A549 (cell line): Measurements from ENCODE around the gene CRB2. TPM values are rescaled to one million over a fixed set of nuclear protein-coding genes. Genes with fewer than 3 reads are reported as not detected.

ENCODE experiments used
- ATAC-seq, 2 experiments: fragments of 200-7000 bp in 1 of 2; fragments of >200 bp in 1 of 2; cut with Nextera tagmentation in 1 of 2; cut with Tn5 transposase in 1 of 2; 3 replicates each; pipeline versions ENCODE4 v1.8.0 to v1.9.1; 2018 to 2020; ENCODE audit warnings: mild to moderate bottlenecking in 1 of 2, moderate library complexity in 1 of 2
- CTCF ChIA-PET: fragments of 300-600 bp; sonication (Branson Sonifier 250); formaldehyde crosslinking; extraction: SDS; loops from one replicate; lab custom pipeline; 2021; ENCODE audit warnings: antibody characterized with exemption, inconsistent platforms; lab: Yijun Ruan, JAX
- POLR2A ChIA-PET: fragments of 350-600 bp; formaldehyde crosslinking; extraction: SDS; loops from one replicate; lab custom pipeline; 2021; ENCODE audit warnings: antibody characterized with exemption, inconsistent platforms; lab: Yijun Ruan, JAX
- DNase-seq, 2 experiments: peaks; one replicate each; pipeline versions ENCODE4 v3.0.0 to v3.0.0-alpha.2; 2011 to 2016; ENCODE audit warnings: low read depth in 1 of 2, low spot score in 1 of 2
- FAIRE-seq: peaks from 2 replicates; lab custom pipeline; 2011; peaks lifted over from hg19 to GRCh38; lab: Jason Lieb, UNC
- H3K27ac ChIP-seq, 2 experiments: fragments of >200 bp; sonication (Bioruptor Twin); formaldehyde crosslinking; 3 replicates each; pipeline ENCODE4 v1.5.1; 2016 to 2017
- H3K4me1 ChIP-seq: fragments of >200 bp; sonication (Bioruptor Twin); formaldehyde crosslinking; 3 replicates; pipeline ENCODE4 v1.6.1; 2016
- H3K4me2 ChIP-seq: fragments of >200 bp; sonication (Bioruptor Twin); formaldehyde crosslinking; 3 replicates; pipeline ENCODE4 v1.6.1; 2016
- H3K4me3 ChIP-seq: fragments of >200 bp; sonication (Bioruptor Twin); formaldehyde crosslinking; 3 replicates; pipeline ENCODE4 v1.5.1; 2016
- H3K9me3 ChIP-seq: fragments of >200 bp; sonication (Bioruptor Twin); formaldehyde crosslinking; 3 replicates; pipeline ENCODE4 v1.6.1; 2016
- BHLHE40 ChIP-seq: IDR thresholded peaks from 2 replicates; pipeline ENCODE4 v1.6.1; 2012; ENCODE audit warnings: low read depth, low read length, inconsistent platforms
- CBX8 ChIP-seq: fragments of 200-600 bp; sonication (generic); IDR thresholded peaks from 2 replicates; pipeline ENCODE4 v1.6.1; 2016
- CHD4 ChIP-seq: fragments of 200-600 bp; sonication (generic); IDR thresholded peaks from 2 replicates; pipeline ENCODE4 v1.6.1; 2016; ENCODE audit warnings: antibody characterized with exemption, mild to moderate bottlenecking, borderline replicate concordance
- EHMT2 ChIP-seq: fragments of 200-600 bp; sonication (generic); IDR thresholded peaks from 2 replicates; pipeline ENCODE4 v1.6.1; 2016; ENCODE audit warnings: antibody characterized with exemption, low read depth, mild to moderate bottlenecking, moderate library complexity
- ELK1 ChIP-seq: fragments of 150-350 bp; IDR thresholded peaks from 2 replicates; pipeline ENCODE4 v1.6.1; 2014; ENCODE audit warnings: low read depth, mild to moderate bottlenecking, low read length
- FOSL2 ChIP-seq, 2 experiments: fragments of 450-650 bp in 1 of 2; fragments of >200 bp in 1 of 2; sonication (Bioruptor Twin) in 1 of 2; formaldehyde crosslinking; IDR thresholded peaks; 2 replicates each; pipeline versions ENCODE4 v1.5.0 to v1.6.1; 2016 to 2020; ENCODE audit warnings: mild to moderate bottlenecking in 1 of 2, moderate library complexity in 1 of 2
- HOXB13 ChIP-seq: fragments of 250-450 bp; sonication (Bioruptor Pico); IDR thresholded peaks from 2 replicates; pipeline ENCODE4 v1.5.0; 2020; ENCODE audit warnings: low read depth, mild to moderate bottlenecking, moderate library complexity
- HOXB5 ChIP-seq: fragments of 250-450 bp; sonication (Bioruptor Pico); IDR thresholded peaks from 2 replicates; pipeline ENCODE4 v1.5.0; 2020; ENCODE audit warnings: mild to moderate bottlenecking, moderate library complexity
- JUN ChIP-seq, 2 experiments: fragments of >200 bp; sonication (Bioruptor Twin); formaldehyde crosslinking; IDR thresholded peaks; 2 replicates in 1 of 2; 3 replicates in 1 of 2; pipeline ENCODE4 v1.6.1; 2016 to 2017
- JUNB ChIP-seq: fragments of >200 bp; sonication (Bioruptor Twin); formaldehyde crosslinking; IDR thresholded peaks from 2 replicates; pipeline ENCODE4 v1.6.1; 2016
- MAZ ChIP-seq: fragments of 150-350 bp; IDR thresholded peaks from 2 replicates; pipeline ENCODE4 v1.6.1; 2014; ENCODE audit warnings: antibody characterized with exemption, low read depth, low read length, borderline replicate concordance
- NFE2L2 ChIP-seq: fragments of 150-350 bp; conservative IDR thresholded peaks from 2 replicates; pipeline ENCODE4 v1.6.1; 2014; ENCODE audit warnings: low read length
- RNF2 ChIP-seq: fragments of 200-600 bp; sonication (generic); IDR thresholded peaks from 2 replicates; pipeline ENCODE4 v1.6.1; 2016; ENCODE audit warnings: low read depth, mild to moderate bottlenecking, antibody characterized with exemption, moderate library complexity, borderline replicate concordance
- TP53 ChIP-seq: fragments of 250-450 bp; sonication (Bioruptor Pico); IDR thresholded peaks from 2 replicates; pipeline ENCODE4 v1.5.0; 2021; ENCODE audit warnings: mild to moderate bottlenecking, moderate library complexity
- ZC3H11A ChIP-seq: fragments of 450-650 bp; IDR thresholded peaks from 2 replicates; pipeline ENCODE4 v1.6.1; 2014; ENCODE audit warnings: antibody characterized with exemption, mild to moderate bottlenecking
- ZNF302 ChIP-seq: fragments of 250-450 bp; sonication (Bioruptor Pico); IDR thresholded peaks from 2 replicates; pipeline ENCODE4 v1.9.0; 2021; ENCODE audit warnings: inconsistent platforms, mild to moderate bottlenecking, moderate library complexity
- WGBS: methylation state at CpG from one replicate; pipeline ENCODE4 v1.1.6; 2017; ENCODE audit errors: missing lambda C conversion rate; 5-methylcytosine and 5-hydroxymethylcytosine counted together
- polyA plus RNA-seq, 4 experiments: library from polyadenylated mRNA; depleted of rRNA in 3 of 4; stranded (reverse); fragments of >200 nt; fragmentation: RNase III in 1 of 4; extraction: RNeasy Plus Mini Kit Qiagen cat#74134 plus additional on column Dnase treatment in 1 of 4; gene quantifications; 2 replicates in 3 of 4; 3 replicates in 1 of 4; pipeline ENCODE4 v1.2.3, GENCODE V29; 2011 to 2017
- TF ChIP-seq, protein P1 (sequence below): fragments of >200 bp; sonication (Bioruptor Twin); formaldehyde crosslinking; IDR thresholded peaks from 3 replicates; pipeline ENCODE4 v1.5.1; 2016
- TF ChIP-seq, protein P2 (sequence below): fragments of >200 bp; sonication (Bioruptor Twin); formaldehyde crosslinking; IDR thresholded peaks from 2 replicates; pipeline ENCODE4 v1.6.1; 2016

CRB2 gene
- polyA plus RNA-seq, 2 of the 4 experiments (the other 2 are of a cell fraction) = 0.01 to 0.05 TPM

- CTCF ChIA-PET = interaction anchor here (1.3 kb wide), 1 partner anchor 16 kb away, joined by 3 read pairs; no protein-coding TSS in a partner anchor
- H3K4me2 ChIP-seq = no peak overlapping the region
- H3K4me3 ChIP-seq = no peak overlapping the region
- TF ChIP-seq, protein P1, sequence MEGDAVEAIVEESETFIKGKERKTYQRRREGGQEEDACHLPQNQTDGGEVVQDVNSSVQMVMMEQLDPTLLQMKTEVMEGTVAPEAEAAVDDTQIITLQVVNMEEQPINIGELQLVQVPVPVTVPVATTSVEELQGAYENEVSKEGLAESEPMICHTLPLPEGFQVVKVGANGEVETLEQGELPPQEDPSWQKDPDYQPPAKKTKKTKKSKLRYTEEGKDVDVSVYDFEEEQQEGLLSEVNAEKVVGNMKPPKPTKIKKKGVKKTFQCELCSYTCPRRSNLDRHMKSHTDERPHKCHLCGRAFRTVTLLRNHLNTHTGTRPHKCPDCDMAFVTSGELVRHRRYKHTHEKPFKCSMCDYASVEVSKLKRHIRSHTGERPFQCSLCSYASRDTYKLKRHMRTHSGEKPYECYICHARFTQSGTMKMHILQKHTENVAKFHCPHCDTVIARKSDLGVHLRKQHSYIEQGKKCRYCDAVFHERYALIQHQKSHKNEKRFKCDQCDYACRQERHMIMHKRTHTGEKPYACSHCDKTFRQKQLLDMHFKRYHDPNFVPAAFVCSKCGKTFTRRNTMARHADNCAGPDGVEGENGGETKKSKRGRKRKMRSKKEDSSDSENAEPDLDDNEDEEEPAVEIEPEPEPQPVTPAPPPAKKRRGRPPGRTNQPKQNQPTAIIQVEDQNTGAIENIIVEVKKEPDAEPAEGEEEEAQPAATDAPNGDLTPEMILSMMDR = no peak
- TF ChIP-seq, protein P2, sequence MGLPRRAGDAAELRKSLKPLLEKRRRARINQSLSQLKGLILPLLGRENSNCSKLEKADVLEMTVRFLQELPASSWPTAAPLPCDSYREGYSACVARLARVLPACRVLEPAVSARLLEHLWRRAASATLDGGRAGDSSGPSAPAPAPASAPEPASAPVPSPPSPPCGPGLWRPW = no peak
- TF ChIP-seq MAZ = no peak
- TF ChIP-seq CHD4 = no peak
- no peak for TF ChIP-seq HOXB13
- no peaks in the 10 kb centered on the region for H3K4me1 ChIP-seq
- H3K9me3 ChIP-seq = no peaks in the 10 kb centered on the region
- H3K27ac ChIP-seq = no peak overlapping the region
- no peak for ATAC-seq
- no peak for DNase-seq
- WGBS = 72% methylated on average over 11 of the region's 11 CpGs
- FAIRE-seq = no peak
- POLR2A ChIA-PET = no interaction called here
Measured at GRCh38 chr9:123322273-123323195, 33.5 kb upstream of the CRB2 start.

DNA sequence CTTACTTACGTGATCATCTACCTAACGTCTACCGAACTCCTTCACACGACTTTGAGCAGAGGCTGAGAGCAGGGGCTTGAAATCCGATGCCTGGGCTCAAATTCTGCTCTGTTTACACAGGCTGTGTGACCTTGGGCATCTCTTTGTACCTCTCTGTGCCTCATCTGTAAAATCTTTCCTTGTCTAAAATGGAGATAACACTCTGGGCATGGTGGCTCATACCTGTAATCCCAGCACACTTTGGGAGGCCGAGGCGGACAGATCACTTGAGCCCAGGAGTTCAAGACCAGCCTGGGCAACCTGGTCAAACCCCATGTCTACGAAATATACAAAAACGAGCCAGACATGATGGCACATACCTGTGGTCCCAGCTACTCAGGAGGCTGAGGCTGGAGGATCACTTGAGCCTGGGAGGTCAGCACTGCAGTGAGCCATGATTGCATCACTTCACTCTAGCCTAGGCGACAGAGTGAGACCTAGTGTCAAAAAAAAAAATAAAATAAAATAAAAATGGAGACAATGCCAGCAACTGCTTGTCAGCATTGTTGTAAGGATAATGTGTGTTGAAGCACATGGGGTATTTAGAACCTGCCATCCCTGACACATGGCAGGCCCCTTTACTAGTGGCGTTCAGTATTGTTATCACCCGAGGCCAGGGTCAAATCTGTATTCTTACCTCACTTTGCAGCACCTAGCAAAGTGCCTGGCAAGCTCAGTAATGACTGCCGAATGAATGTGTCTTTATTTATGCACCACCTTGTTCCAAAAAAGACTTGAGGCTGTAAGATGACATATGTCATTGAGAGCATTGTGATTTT is 32.6 kb upstream of the CRB2 start:
- Histone ChIP-seq H3K4me3 (no peak overlapping the region), H3K27ac (no peak overlapping the region), H3K4me1 (no peaks in the 10 kb centered on the region), H3K4me2 (no peak overlapping the region), H3K9me3 (no peaks in the 10 kb centered on the region)
- WGBS = 64% methylated on average over 13 of the region's 13 CpGs
- ChIA-PET CTCF (interaction anchor here (0.7 to 1.9 kb wide), 4 partner anchors 11 to 241 kb away, joined by 3 to 8 read pairs (median 4); no protein-coding TSS in a partner anchor), POLR2A (no interaction called here)
- TF ChIP-seq, protein P1 = no peak
- TF ChIP-seq JUN (IDR thresholded peaks at IDR 0.05) = no peak
- no peak for TF ChIP-seq HOXB5 (CRISPR knock-in tag)
- no peak for TF ChIP-seq BHLHE40
- TF ChIP-seq ELK1 = no peak
- TF ChIP-seq EHMT2 = no peak
- no peak for TF ChIP-seq CBX8
- ATAC-seq (no peak), DNase-seq (no peak), FAIRE-seq (no peak)

DNA sequence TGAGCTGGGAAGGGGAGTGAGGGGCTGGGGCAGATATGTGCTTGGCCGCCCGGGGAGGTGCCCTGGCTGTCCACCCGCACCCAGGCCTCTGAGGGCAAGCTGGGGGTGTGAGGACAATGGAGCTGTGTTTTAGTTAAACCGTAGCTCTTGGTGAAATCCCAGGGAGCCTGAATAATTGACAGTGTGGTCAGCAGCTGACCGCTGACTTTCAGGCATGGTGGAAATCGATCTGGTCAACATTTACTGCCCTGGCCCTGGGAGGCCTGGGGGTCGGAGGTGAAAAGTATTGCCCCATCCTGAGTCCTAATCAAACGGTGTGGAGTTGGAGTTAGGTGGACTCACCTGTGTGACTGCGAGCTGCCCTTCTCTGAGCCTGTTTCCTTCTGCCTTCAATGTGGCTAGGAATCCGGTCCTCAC is 31.2 kb upstream of the CRB2 start:
- CTCF ChIA-PET = interaction anchor here (1.5 to 1.9 kb wide), 2 partner anchors 56 to 243 kb away, joined by 3 to 8 read pairs; no protein-coding TSS in a partner anchor
- no peaks in the 10 kb centered on the region for H3K9me3 ChIP-seq
- no peak; a peak in 1 of 6 replicates for ATAC-seq
- H3K27ac ChIP-seq = no peak overlapping the region
- FAIRE-seq = no peak
- no peak for DNase-seq
- H3K4me1 ChIP-seq = no peaks in the 10 kb centered on the region
- no peak overlapping the region for H3K4me2 ChIP-seq
- H3K4me3 ChIP-seq = no peak overlapping the region
- no peak for TF ChIP-seq RNF2
- no peak for TF ChIP-seq TP53 (CRISPR knock-in tag)
- TF ChIP-seq ZC3H11A = no peak
- TF ChIP-seq FOSL2 (IDR thresholded peaks at IDR 0.05) = no peak
- no peak for TF ChIP-seq FOSL2 (CRISPR knock-in tag; IDR thresholded peaks at IDR 0.05)
- TF ChIP-seq EHMT2 = no peak
- TF ChIP-seq BHLHE40 = no peak
- TF ChIP-seq NFE2L2 = no peak
- TF ChIP-seq ZNF302 (CRISPR knock-in tag) = no peak
- no peak for TF ChIP-seq MAZ
- no peak for TF ChIP-seq JUNB
- POLR2A ChIA-PET = no interaction called here
- WGBS = 58% methylated on average over 10 of the region's 10 CpGs
